Measurements from ENCODE around the gene PAK6.

- TF ChIP-seq CTCF (optimal IDR thresholded peaks at IDR 0.05 in 1 of 3, IDR thresholded peaks at IDR 0.05 in 1 of 3, conservative IDR thresholded peaks at IDR 0.05 in 1 of 3; ENCODE audit: extremely low read depth in 1 of 3, insufficient read depth in 2 of 3, low read length in 3 of 3) (no peak), EZH2 (IDR thresholded peaks at IDR 0.05; ENCODE audit: low read length) (no peak)
Observed at GRCh38 chr15:40293905-40294895, 55.3 kb downstream of the PAK6 start.

Measured in keratinocyte (primary cell).